Measurements from ENCODE around the gene ABCB6.

The ABCB6 gene

GRCh38 chr2:219165058-219165911 lies 53.5 kb downstream of the ABCB6 start:
- no peak for DNase-seq

GRCh38 chr2:219163156-219163555 lies 55.6 kb downstream of the ABCB6 start:
- no peak for DNase-seq

DNA sequence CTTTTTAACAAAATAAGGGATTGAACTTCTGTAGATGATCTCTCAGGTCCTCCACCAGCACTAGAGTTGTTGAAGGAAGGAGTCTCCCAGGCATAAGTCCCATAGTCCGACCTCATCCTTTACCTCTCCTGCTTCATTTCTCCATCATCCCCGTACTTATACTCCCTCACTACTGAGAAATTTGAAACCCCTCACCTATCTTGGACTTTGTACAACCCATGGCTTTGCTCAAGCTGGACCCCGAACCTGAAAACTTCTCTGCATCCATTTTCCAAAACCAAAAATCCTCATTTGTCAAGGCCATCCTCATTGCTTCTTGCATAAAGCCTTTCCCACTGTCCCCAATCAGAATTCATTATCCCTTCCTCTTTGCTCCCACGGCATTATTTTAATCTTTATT lies 57.7 kb downstream of the ABCB6 start:
- no peak for DNase-seq

DNA sequence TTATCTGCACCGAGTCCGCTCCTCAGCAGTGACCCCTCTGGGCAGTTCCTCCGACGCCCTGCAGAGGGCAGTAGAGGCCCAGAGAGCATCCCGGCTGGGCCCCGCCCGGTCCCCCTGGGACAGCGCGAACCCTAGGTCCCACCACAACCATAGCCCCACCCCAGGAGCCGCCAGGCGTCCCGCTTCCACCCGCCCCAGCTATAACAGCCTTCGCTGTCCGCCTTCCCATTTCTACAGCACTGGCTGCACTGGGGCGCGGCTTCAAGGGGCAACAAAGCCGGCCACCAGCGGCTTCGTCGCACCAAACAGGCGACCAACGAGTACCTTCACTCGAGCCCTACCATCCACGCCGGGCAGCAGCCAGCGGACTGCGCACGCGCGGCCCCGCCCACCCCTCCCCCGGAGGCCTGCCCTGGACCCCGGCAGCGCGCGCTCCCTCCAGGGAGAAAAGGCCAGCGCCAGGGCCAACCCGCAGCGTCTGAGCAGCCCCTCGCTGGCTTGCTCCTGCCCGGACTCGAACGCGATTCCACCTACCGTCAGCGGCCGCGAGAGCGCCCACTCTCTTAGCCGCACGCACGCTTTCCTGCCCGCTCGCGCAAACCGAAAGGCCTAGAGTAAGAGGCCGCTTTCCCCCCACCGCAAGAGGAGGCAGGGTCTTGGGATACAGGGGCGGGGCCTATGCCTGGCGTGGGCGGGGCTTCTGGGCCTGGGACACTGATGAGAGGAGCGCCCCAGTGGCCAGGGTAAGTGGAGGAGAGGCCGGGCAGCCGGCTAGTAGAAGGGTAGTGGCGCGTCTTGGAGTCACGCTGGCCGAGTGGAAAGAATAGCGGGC lies 58.4 kb downstream of the ABCB6 start, which contains the start of gene NHEJ1:
TSS of gene NHEJ1 (minus strand) at position 630 of the 832 bp plus-strand sequence. CDS start 2,453 bp downstream, outside the sequence.
- DNase-seq, result peak; percentile 86

Data from MV-4-11 (cell line).